DMS53 treated with DMSO at 0.1 percent for 48 hours (cell line): ENCODE data around the gene TRPV4.

Source experiments
- DNase-seq: peaks from one replicate; lab custom pipeline; 2025; ENCODE audit not compliant: unreplicated experiment; lab: John Stamatoyannopoulos, UW

TRPV4 gene

GRCh38 chr12:109782326-109782703 is 50.9 kb downstream of the TRPV4 start:
- no peak for DNase-seq

- DNase-seq: no peak
Observed at GRCh38 chr12:109781668-109782325, 51.4 kb downstream of the TRPV4 start.

- no peak for DNase-seq
Observed at GRCh38 chr12:109779382-109779781, 53.8 kb downstream of the TRPV4 start.

GRCh38 chr12:109778684-109779083 is 54.5 kb downstream of the TRPV4 start:
- DNase-seq: no peak

- DNase-seq: no peak
Observed at GRCh38 chr12:109777544-109777943, 55.7 kb downstream of the TRPV4 start.

- no peak for DNase-seq
Observed at GRCh38 chr12:109776624-109777023, 56.6 kb downstream of the TRPV4 start.

GRCh38 chr12:109775172-109775881 is 57.9 kb downstream of the TRPV4 start:
- peak; percentile 60 for DNase-seq

- DNase-seq: no peak
Observed at GRCh38 chr12:109773384-109774011, 59.7 kb downstream of the TRPV4 start.

- DNase-seq: no peak
Observed at GRCh38 chr12:109772622-109773321, 60.4 kb downstream of the TRPV4 start.

GRCh38 chr12:109771746-109772621 is 61.2 kb downstream of the TRPV4 start:
- DNase-seq: no peak

- DNase-seq: no peak
Observed at GRCh38 chr12:109770861-109771670, 62.1 kb downstream of the TRPV4 start.

GRCh38 chr12:109770104-109770860 is 62.9 kb downstream of the TRPV4 start:
- DNase-seq: no peak

- no peak for DNase-seq
Observed at GRCh38 chr12:109768901-109769670, 64.1 kb downstream of the TRPV4 start.

GRCh38 chr12:109767991-109768900 is 65.0 kb downstream of the TRPV4 start:
- no peak for DNase-seq

GRCh38 chr12:109767456-109767855 is 65.7 kb downstream of the TRPV4 start:
- no peak for DNase-seq

- no peak for DNase-seq
Observed at GRCh38 chr12:109766251-109766778, 66.9 kb downstream of the TRPV4 start.

GRCh38 chr12:109765446-109765810 is 67.8 kb downstream of the TRPV4 start:
- no peak for DNase-seq
